ENCODE data around the gene TAS1R2. TPM values are rescaled to one million over a fixed set of nuclear protein-coding genes. Genes with fewer than 3 reads are reported as not detected.

The TAS1R2 gene
- total and polyA plus RNA-seq, 2 of the 4 experiments (the other 2 are of a cell fraction), result not detected

DNA sequence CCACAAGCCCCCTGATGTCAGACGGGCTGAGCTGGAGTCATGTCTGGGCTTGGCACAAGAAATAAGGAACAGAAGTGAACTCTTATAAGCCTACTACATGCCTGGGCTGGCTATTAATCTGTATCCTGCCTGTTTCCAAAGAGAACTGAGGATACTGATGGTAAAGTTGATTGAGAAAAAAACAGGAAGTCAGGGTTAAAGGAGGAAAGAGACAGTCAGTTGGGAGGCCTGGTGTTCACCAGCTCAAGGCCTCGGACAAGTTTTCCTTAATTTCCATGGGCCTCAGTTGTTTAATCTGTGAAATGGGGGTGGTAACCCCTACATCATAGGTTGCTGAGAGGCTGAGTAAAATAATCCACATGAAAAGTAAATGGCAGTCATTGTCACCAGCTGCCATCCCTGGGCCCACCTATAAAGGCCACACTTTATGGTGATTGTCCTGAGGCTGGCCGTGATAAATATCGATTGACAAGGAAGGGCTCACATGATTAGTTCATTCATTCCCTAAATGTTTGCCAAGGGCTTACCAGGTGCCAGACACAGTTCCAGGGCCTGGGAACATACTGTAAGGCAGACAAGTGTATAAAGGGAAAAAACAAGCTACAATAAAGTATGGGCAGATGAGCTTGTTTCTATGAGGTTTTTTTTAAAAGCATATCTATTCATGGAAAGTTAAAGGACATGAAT lies 40.0 kb upstream of the TAS1R2 start:
- Histone ChIP-seq H2AFZ (replicated peaks; ENCODE audit: low read length, poor library complexity) (no peak overlapping the region), H4K91ac (ENCODE audit: insufficient read depth, low read depth, low read length) (no peak overlapping the region), H3K14ac (replicated peaks; ENCODE audit: low read depth, low read length) (no peak overlapping the region), H2BK5ac (ENCODE audit: low read depth, low read length, poor library complexity, severe bottlenecking) (no peak overlapping the region), H3K23ac (ENCODE audit: low read depth, low read length) (no peak overlapping the region), H3K18ac (ENCODE audit: low read depth, low read length) (no peak overlapping the region), H3K79me1 (ENCODE audit: low read depth in 1 of 2, low read length in 2 of 2) (peaks cover 0 to 15% of the 10 kb centered on the region in 2 experiments; a peak in 1 of 4 replicates), H3K27me3 (ENCODE audit: control insufficient read depth, insufficient read depth, low read length) (no peaks in the 10 kb centered on the region), H3K9me3 (ENCODE audit: control insufficient read depth, insufficient read depth, low read length) (no peaks in the 10 kb centered on the region), H3K9ac (ENCODE audit: low read depth, low read length) (no peak overlapping the region), H4K20me1 (ENCODE audit: insufficient read depth, low read length) (no peaks in the 10 kb centered on the region; the same call in 1 of the 2 replicates), H4K5ac (ENCODE audit: low read depth, low read length) (no peak overlapping the region), H2BK15ac (ENCODE audit: low read depth, low read length) (no peak overlapping the region), H2AK9ac (replicated peaks; ENCODE audit: low read depth, low read length, poor library complexity) (no peak overlapping the region), H2BK20ac (ENCODE audit: low read depth, low read length) (no peak overlapping the region), H2AK5ac (ENCODE audit: low read depth, low read length) (no peak overlapping the region), H4K8ac (ENCODE audit: low read depth in 2 of 2, low read length in 2 of 2) (no peak overlapping the region), H3K4me3 (ENCODE audit: insufficient read depth, low read depth, low read length) (no peak overlapping the region), H3K36me3 (ENCODE audit: control insufficient read depth, insufficient read depth, low read length) (peaks cover 2% of the 10 kb centered on the region; the same call in 1 of the 2 replicates), H3K56ac (ENCODE audit: extremely low read depth, insufficient read depth, low read length) (no peak overlapping the region), H3K4ac (ENCODE audit: low read depth, low read length) (no peak overlapping the region), H2BK120ac (ENCODE audit: low read depth, low read length) (no peak overlapping the region), H3K27ac (ENCODE audit: insufficient read depth, low read length) (no peak overlapping the region), H3K9me1 (ENCODE audit: insufficient read depth, low read length) (peaks cover 8% of the 10 kb centered on the region; the same call in 1 of the 2 replicates), H3K4me1 (ENCODE audit: control insufficient read depth, insufficient read depth, low read length) (peaks cover 2% of the 10 kb centered on the region), H3K4me2 (ENCODE audit: low read depth, low read length) (no peak overlapping the region)
- DNase-seq (no peak), ATAC-seq (ENCODE audit: low read depth) (no peak)
- ChIA-PET POLR2A (ENCODE audit: unreplicated experiment) (no interaction called here), CTCF (no interaction called here)
- no TSS peak for BruUV-seq (replicated peaks)
- in situ Hi-C loops (cut with MboI; ENCODE audit: low sequenced_read_pairs) (no loop called here), intact Hi-C loops (cut with micrococcal nuclease) (no loop called here), dilution Hi-C loops (cut with HindIII; ENCODE audit: low sequenced_read_pairs, unreplicated experiment) (no loop called here)
- TF ChIP-seq ELK1 (IDR thresholded peaks at IDR 0.05; ENCODE audit: borderline replicate concordance, low read depth, low read length) (no peak), BHLHE40 (IDR thresholded peaks at IDR 0.05; ENCODE audit: low read depth, low read length) (no peak), RFX5 (IDR thresholded peaks at IDR 0.05; ENCODE audit: low read depth, low read length) (no peak), FOS (IDR thresholded peaks at IDR 0.05; ENCODE audit: low read depth, low read length) (no peak), CTCF (conservative IDR thresholded peaks at IDR 0.05; ENCODE audit: low read depth, low read length) (no peak), NFE2L2 (IDR thresholded peaks at IDR 0.05; ENCODE audit: low read depth, low read length) (no peak), POLR2A (IDR thresholded peaks at IDR 0.05; ENCODE audit: low read depth, low read length) (no peak), MAFK (IDR thresholded peaks at IDR 0.05; ENCODE audit: low read depth, low read length) (no peak), RCOR1 (IDR thresholded peaks at IDR 0.05; ENCODE audit: insufficient replicate concordance, low read length) (no peak)
- no CpG with 5 or more reads among the region's 4 CpGs for WGBS, 2 experiments (ENCODE audit: extremely low coverage in 2 of 2, insufficient read length in 1 of 2)
